PFSK-1 (cell line): Measurements from ENCODE around the gene ZDHHC8.

Experiments
- FOXP2 ChIP-seq: optimal IDR thresholded peaks from 2 replicates; pipeline ENCODE3; 2011; ENCODE audit warnings: borderline replicate concordance, control low read depth, inconsistent platforms; ENCODE audit not compliant: insufficient read depth; ENCODE audit errors: extremely low read length, extremely low read depth
- POLR2AphosphoS5 ChIP-seq: IDR thresholded peaks from 2 replicates; pipeline ENCODE4 v1.6.1; 2012; ENCODE audit warnings: low read depth, mild to moderate bottlenecking, control low read depth, low read length, moderate library complexity
- REST ChIP-seq, 2 experiments: IDR thresholded peaks; 2 replicates each; pipeline versions ENCODE4 v1.6.1 to v1.8.0; 2011 to 2012; ENCODE audit warnings: low read depth in 2 of 2, low read length in 2 of 2, control low read depth in 1 of 2, inconsistent platforms in 1 of 2, mild to moderate bottlenecking in 1 of 2, moderate library complexity in 1 of 2; ENCODE audit not compliant: insufficient read depth in 1 of 2
- SIN3A ChIP-seq: IDR thresholded peaks from 2 replicates; pipeline ENCODE4 v1.6.1; 2012; ENCODE audit warnings: mild to moderate bottlenecking, low read length, moderate library complexity, borderline replicate concordance; ENCODE audit not compliant: insufficient read depth
- TAF1 ChIP-seq: IDR thresholded peaks from 2 replicates; pipeline ENCODE4 v1.6.1; 2012; ENCODE audit warnings: low read length, control low read depth, borderline replicate concordance; ENCODE audit not compliant: insufficient read depth

- TF ChIP-seq REST (IDR thresholded peaks at IDR 0.05; ENCODE audit: insufficient read depth in 1 of 2, low read depth in 2 of 2, low read length in 2 of 2) (no peak), POLR2AphosphoS5 (no peak; the same call in 1 of the 2 replicates), TAF1 (no peak), SIN3A (no peak), FOXP2 (no peak)
Observed at GRCh38 chr22:20127869-20128618, 3.6 kb upstream of the ZDHHC8 start.
